ENCODE measurements around the gene PARP9.

Gene PARP9

DNA sequence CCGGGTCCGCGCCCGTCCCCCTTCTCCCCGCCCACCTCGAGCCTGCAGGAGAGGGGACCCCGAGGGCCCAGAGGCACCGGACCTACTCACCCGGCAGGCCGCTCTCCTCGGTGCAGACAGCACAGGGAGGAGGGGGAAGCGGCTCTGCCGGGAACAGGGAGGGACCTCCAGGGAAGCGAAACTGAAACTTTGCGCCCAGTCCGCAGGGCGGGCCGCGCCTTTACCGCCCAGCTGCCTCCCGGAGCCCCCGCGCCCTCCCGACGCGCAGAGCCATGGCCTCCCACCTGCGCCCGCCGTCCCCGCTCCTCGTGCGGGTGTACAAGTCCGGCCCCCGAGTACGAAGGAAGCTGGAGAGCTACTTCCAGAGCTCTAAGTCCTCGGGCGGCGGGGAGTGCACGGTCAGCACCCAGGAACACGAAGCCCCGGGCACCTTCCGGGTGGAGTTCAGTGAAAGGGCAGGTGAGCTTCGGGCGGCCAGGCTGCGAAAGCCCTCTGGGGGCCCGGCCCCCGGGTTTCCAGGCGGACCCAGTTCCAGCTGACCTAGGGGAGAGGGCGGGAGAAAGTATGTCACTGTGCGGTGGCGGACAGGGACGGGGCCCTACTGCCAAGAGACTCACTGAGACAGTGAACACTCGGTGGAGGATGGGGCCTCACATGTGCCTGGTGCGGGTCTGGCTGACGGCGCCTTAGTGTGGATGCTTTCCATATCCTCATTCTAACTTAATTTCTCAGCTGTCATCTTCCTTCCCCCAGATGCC is at the start of gene PARP9, which contains the start of gene DTX3L:
Gene PARP9, minus strand, starts transcription at position 146 of the 758 bp plus-strand sequence. CDS start 4,680 bp downstream, outside the sequence.
Gene DTX3L, plus strand, starts transcription at position 184 of the 758 bp plus-strand sequence. Its CDS starts 89 bp downstream, at position 273.
- Histone ChIP-seq H3K9ac (ENCODE audit: low read length) (peak within 1 kb of the TSS; percentile 30; the same call in 1 of the 2 replicates), H3K9me2 (replicated peaks; ENCODE audit: insufficient read depth, low read length) (no peaks in the 10 kb centered on the region), H4K20me1 (ENCODE audit: low read depth, low read length) (no peaks in the 10 kb centered on the region), H3K79me2 (ENCODE audit: insufficient read depth, low read length) (no peaks in the 10 kb centered on the region), H3K4me3 (ENCODE audit: insufficient read depth, low read length, poor library complexity, severe bottlenecking) (peak within 1 kb of the TSS; percentile 43), H3K27me3 (ENCODE audit: low read length) (no peaks in the 10 kb centered on the region), H2AFZ (ENCODE audit: low read depth, low read length, severe bottlenecking) (peak within 1 kb of the TSS; percentile 23), H3K9me3 (ENCODE audit: insufficient read depth, low read length) (no peaks in the 10 kb centered on the region), H3F3A (ENCODE audit: insufficient read depth) (no peaks in the 10 kb centered on the region), H3K4me2 (ENCODE audit: low read depth, low read length, poor library complexity, severe bottlenecking) (peak within 1 kb of the TSS; percentile 47), H3K27ac (ENCODE audit: low read depth, low read length) (no peak within 1 kb of the TSS), H3K36me3 (ENCODE audit: low read length) (no peaks in the 10 kb centered on the region)
- TF ChIP-seq EZH2phosphoT487 (conservative IDR thresholded peaks at IDR 0.05; ENCODE audit: low read length): no peak
- TF ChIP-seq, protein P1, sequence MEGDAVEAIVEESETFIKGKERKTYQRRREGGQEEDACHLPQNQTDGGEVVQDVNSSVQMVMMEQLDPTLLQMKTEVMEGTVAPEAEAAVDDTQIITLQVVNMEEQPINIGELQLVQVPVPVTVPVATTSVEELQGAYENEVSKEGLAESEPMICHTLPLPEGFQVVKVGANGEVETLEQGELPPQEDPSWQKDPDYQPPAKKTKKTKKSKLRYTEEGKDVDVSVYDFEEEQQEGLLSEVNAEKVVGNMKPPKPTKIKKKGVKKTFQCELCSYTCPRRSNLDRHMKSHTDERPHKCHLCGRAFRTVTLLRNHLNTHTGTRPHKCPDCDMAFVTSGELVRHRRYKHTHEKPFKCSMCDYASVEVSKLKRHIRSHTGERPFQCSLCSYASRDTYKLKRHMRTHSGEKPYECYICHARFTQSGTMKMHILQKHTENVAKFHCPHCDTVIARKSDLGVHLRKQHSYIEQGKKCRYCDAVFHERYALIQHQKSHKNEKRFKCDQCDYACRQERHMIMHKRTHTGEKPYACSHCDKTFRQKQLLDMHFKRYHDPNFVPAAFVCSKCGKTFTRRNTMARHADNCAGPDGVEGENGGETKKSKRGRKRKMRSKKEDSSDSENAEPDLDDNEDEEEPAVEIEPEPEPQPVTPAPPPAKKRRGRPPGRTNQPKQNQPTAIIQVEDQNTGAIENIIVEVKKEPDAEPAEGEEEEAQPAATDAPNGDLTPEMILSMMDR (IDR thresholded peaks at IDR 0.05; ENCODE audit: insufficient read depth, low read length, poor library complexity, severe bottlenecking): no peak

- no peaks in the 10 kb centered on the region for H4K20me1 ChIP-seq (ENCODE audit: low read depth, low read length)
- no peaks in the 10 kb centered on the region for H3K9me2 ChIP-seq (replicated peaks; ENCODE audit: insufficient read depth, low read length)
- no peaks in the 10 kb centered on the region for H3K9me3 ChIP-seq (ENCODE audit: insufficient read depth, low read length)
- H3K9ac ChIP-seq (ENCODE audit: low read length): no peak overlapping the region
- no peak overlapping the region for H3K27ac ChIP-seq (ENCODE audit: low read depth, low read length)
- H2AFZ ChIP-seq (ENCODE audit: low read depth, low read length, severe bottlenecking): no peak overlapping the region
- TF ChIP-seq, protein P1 (IDR thresholded peaks at IDR 0.05; ENCODE audit: insufficient read depth, low read length, poor library complexity, severe bottlenecking): no peak
- TF ChIP-seq EZH2phosphoT487 (conservative IDR thresholded peaks at IDR 0.05; ENCODE audit: low read length): no peak
- H3K79me2 ChIP-seq (ENCODE audit: insufficient read depth, low read length): no peaks in the 10 kb centered on the region
- no peaks in the 10 kb centered on the region for H3K36me3 ChIP-seq (ENCODE audit: low read length)
- H3K27me3 ChIP-seq (ENCODE audit: low read length): no peaks in the 10 kb centered on the region
- H3K4me3 ChIP-seq (ENCODE audit: insufficient read depth, low read length, poor library complexity, severe bottlenecking): no peak overlapping the region
- no peaks in the 10 kb centered on the region for H3F3A ChIP-seq (ENCODE audit: insufficient read depth)
- no peak overlapping the region for H3K4me2 ChIP-seq (ENCODE audit: low read depth, low read length, poor library complexity, severe bottlenecking)
These were observed 48.6 kb upstream of the PARP9 start for GRCh38 chr3:122612696-122613095.

GRCh38 chr3:122609798-122610559 is 45.9 kb upstream of the PARP9 start:
- no peaks in the 10 kb centered on the region for H4K20me1 ChIP-seq (ENCODE audit: low read depth, low read length)
- H3K9ac ChIP-seq (ENCODE audit: low read length): no peak overlapping the region
- no peak overlapping the region for H3K27ac ChIP-seq (ENCODE audit: low read depth, low read length)
- H3K4me3 ChIP-seq (ENCODE audit: insufficient read depth, low read length, poor library complexity, severe bottlenecking): no peak overlapping the region
- H2AFZ ChIP-seq (ENCODE audit: low read depth, low read length, severe bottlenecking): no peak overlapping the region
- no peak for TF ChIP-seq EZH2phosphoT487 (conservative IDR thresholded peaks at IDR 0.05; ENCODE audit: low read length)
- TF ChIP-seq, protein P1 (IDR thresholded peaks at IDR 0.05; ENCODE audit: insufficient read depth, low read length, poor library complexity, severe bottlenecking): no peak
- H3K27me3 ChIP-seq (ENCODE audit: low read length): no peaks in the 10 kb centered on the region
- H3K9me3 ChIP-seq (ENCODE audit: insufficient read depth, low read length): no peaks in the 10 kb centered on the region
- H3K36me3 ChIP-seq (ENCODE audit: low read length): no peaks in the 10 kb centered on the region
- H3K79me2 ChIP-seq (ENCODE audit: insufficient read depth, low read length): no peaks in the 10 kb centered on the region
- H3F3A ChIP-seq (ENCODE audit: insufficient read depth): no peaks in the 10 kb centered on the region
- no peak overlapping the region for H3K4me2 ChIP-seq (ENCODE audit: low read depth, low read length, poor library complexity, severe bottlenecking)
- no peaks in the 10 kb centered on the region for H3K9me2 ChIP-seq (replicated peaks; ENCODE audit: insufficient read depth, low read length)
